Panc1 (cell line): ENCODE measurements around the gene MYO1E. TPM values are rescaled to one million over a fixed set of nuclear protein-coding genes. Genes with fewer than 3 reads are reported as not detected.

ENCODE experiments used
- ATAC-seq: fragments of 200-7000 bp; cut with Tn5 transposase; 2 replicates; pipeline ENCODE4 v1.9.1; 2020; ENCODE audit warnings: mild to moderate bottlenecking, moderate library complexity
- BruUV-seq: library from RNA; stranded (reverse); fragments of 400-500 nt; replicated peaks from 2 replicates; lab custom pipeline; 2021; lab: Mats Ljungman, UMichigan
- CTCF ChIA-PET: fragments of 300-600 bp; sonication (Branson Sonifier 250); formaldehyde crosslinking; loops from one replicate; lab custom pipeline; 2022; ENCODE audit warnings: antibody characterized with exemption; lab: Charles Lee
- POLR2A ChIA-PET: fragments of 300-600 bp; sonication (Branson Sonifier 250); formaldehyde crosslinking; loops from one replicate; lab custom pipeline; 2022; ENCODE audit warnings: antibody characterized with exemption; lab: Charles Lee
- DNase-seq: peaks from one replicate; pipeline ENCODE4 v3.0.0-alpha.2; 2010; ENCODE audit warnings: low read depth, low spot score
- H3K27ac ChIP-seq: 2 replicates; pipeline ENCODE4 v1.5.1; 2011; ENCODE audit warnings: mild to moderate bottlenecking, low read length, inconsistent platforms
- H3K27me3 ChIP-seq: fragments of 200-500 bp; sonication (Bioruptor generic); 2 replicates; pipeline ENCODE4 v1.6.0; 2014; ENCODE audit warnings: low read length, inconsistent platforms; ENCODE audit not compliant: control insufficient read depth, insufficient read depth
- H3K36me3 ChIP-seq: fragments of 200-500 bp; sonication (Bioruptor generic); 2 replicates; pipeline ENCODE4 v1.5.1; 2014; ENCODE audit warnings: inconsistent platforms, mild to moderate bottlenecking, low read length, moderate library complexity; ENCODE audit not compliant: control insufficient read depth, insufficient read depth
- H3K4me1 ChIP-seq: 2 replicates; pipeline ENCODE4 v1.5.1; 2011; ENCODE audit warnings: inconsistent platforms, mild to moderate bottlenecking, low read length, moderate library complexity; ENCODE audit not compliant: control insufficient read depth, insufficient read depth
- H3K4me3 ChIP-seq, 2 experiments: 2 replicates each; pipeline ENCODE4 v1.5.1; 2011 to 2012; ENCODE audit warnings: low read depth in 2 of 2, low read length in 2 of 2, mild to moderate bottlenecking in 2 of 2, inconsistent platforms in 1 of 2, moderate library complexity in 1 of 2
- H3K9me3 ChIP-seq: fragments of 200-500 bp; sonication (Bioruptor generic); 2 replicates; pipeline ENCODE4 v1.5.1; 2014; ENCODE audit warnings: low read depth, mild to moderate bottlenecking, inconsistent platforms, low read length, moderate library complexity; ENCODE audit not compliant: control insufficient read depth, insufficient read depth
- POLR2AphosphoS5 ChIP-seq: IDR thresholded peaks from 2 replicates; pipeline ENCODE4 v1.6.1; 2012; ENCODE audit warnings: mild to moderate bottlenecking, low read depth, low read length, moderate library complexity
- REST ChIP-seq, 2 experiments: IDR thresholded peaks; 2 replicates each; pipeline ENCODE4 v1.6.1; 2011 to 2012; ENCODE audit warnings: low read depth in 2 of 2, control low read depth in 1 of 2, low read length in 1 of 2, mild to moderate bottlenecking in 1 of 2, moderate library complexity in 1 of 2; ENCODE audit not compliant: insufficient read depth in 1 of 2
- SIN3A ChIP-seq: IDR thresholded peaks from 2 replicates; pipeline ENCODE4 v1.6.1; 2012; ENCODE audit warnings: low read depth, mild to moderate bottlenecking, low read length, moderate library complexity, borderline replicate concordance; ENCODE audit not compliant: insufficient read depth
- TCF7L2 ChIP-seq: IDR thresholded peaks from 2 replicates; pipeline ENCODE4 v1.6.1; 2011; ENCODE audit warnings: mild to moderate bottlenecking, low read depth, low read length, inconsistent platforms
- in situ Hi-C: cut with HindIII; loops from 2 replicates; pipeline ENCODE4 v1.10.0; 2016; ENCODE audit warnings: low sequenced_read_pairs, low pct_unique_long_range_greater_than_20kb
- intact Hi-C: fragments of 100-400 bp; cut with micrococcal nuclease; formaldehyde crosslinking; loops from one replicate; pipeline ENCODE4 v1.10.0; 2022; ENCODE audit not compliant: unreplicated experiment
- total RNA-seq: library from RNA; stranded (reverse); gene quantifications from one replicate; pipeline ENCODE4 v1.2.1, GENCODE V29; 2021; ENCODE audit not compliant: unreplicated experiment
- TF ChIP-seq, protein P1 (sequence below): fragments of 450-650 bp; IDR thresholded peaks from 2 replicates; pipeline ENCODE4 v1.5.1; 2017; ENCODE audit warnings: mild to moderate bottlenecking

MYO1E gene
- total RNA-seq, 1 experiment from 2014 or later = 161 TPM

DNA sequence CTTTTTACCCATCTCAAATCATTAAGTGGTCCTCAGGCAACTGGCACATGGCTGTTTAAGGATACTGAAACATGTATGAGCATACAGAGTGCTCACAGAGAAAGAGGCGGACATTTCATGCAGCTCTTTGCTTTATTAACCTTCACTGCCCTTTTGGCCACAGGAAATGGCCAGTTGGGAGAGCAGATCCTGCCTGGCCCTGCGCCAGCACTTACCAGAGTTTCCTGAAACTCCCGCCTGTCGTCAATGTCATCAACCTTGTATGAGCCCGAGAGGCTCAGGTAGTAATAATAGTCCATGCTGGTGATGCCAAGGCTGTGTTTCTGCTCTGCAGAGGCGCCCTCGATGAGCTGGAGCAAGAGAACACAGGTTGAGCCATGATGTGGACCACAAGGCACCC is 148.2 kb downstream of the MYO1E start:
- Histone ChIP-seq H3K36me3 (peaks cover 8% of the 10 kb centered on the region; the same call in 1 of the 2 replicates), H3K9me3 (no peaks in the 10 kb centered on the region), H3K27ac (no peak overlapping the region), H3K4me1 (no peaks in the 10 kb centered on the region), H3K4me3 (no peak overlapping the region), H3K27me3 (no peaks in the 10 kb centered on the region)
- TF ChIP-seq, protein P1, sequence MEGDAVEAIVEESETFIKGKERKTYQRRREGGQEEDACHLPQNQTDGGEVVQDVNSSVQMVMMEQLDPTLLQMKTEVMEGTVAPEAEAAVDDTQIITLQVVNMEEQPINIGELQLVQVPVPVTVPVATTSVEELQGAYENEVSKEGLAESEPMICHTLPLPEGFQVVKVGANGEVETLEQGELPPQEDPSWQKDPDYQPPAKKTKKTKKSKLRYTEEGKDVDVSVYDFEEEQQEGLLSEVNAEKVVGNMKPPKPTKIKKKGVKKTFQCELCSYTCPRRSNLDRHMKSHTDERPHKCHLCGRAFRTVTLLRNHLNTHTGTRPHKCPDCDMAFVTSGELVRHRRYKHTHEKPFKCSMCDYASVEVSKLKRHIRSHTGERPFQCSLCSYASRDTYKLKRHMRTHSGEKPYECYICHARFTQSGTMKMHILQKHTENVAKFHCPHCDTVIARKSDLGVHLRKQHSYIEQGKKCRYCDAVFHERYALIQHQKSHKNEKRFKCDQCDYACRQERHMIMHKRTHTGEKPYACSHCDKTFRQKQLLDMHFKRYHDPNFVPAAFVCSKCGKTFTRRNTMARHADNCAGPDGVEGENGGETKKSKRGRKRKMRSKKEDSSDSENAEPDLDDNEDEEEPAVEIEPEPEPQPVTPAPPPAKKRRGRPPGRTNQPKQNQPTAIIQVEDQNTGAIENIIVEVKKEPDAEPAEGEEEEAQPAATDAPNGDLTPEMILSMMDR = no peak
- TF ChIP-seq TCF7L2 (no peak), POLR2AphosphoS5 (no peak)
- no TSS peak for BruUV-seq
- ATAC-seq (no peak), DNase-seq (no peak)
- intact Hi-C loops = no loop called here
- ChIA-PET POLR2A (no interaction called here), CTCF (no interaction called here)
- in situ Hi-C loops = no loop called here

GRCh38 chr15:59223736-59224135 is 148.9 kb downstream of the MYO1E start:
- Histone ChIP-seq H3K4me3 (no peak overlapping the region), H3K4me1 (no peaks in the 10 kb centered on the region), H3K36me3 (peaks cover 8% of the 10 kb centered on the region; the same call in 1 of the 2 replicates), H3K9me3 (no peaks in the 10 kb centered on the region), H3K27ac (no peak overlapping the region), H3K27me3 (no peaks in the 10 kb centered on the region)
- POLR2A ChIA-PET = no interaction called here
- TF ChIP-seq, protein P1 = no peak
- TF ChIP-seq POLR2AphosphoS5 (no peak), REST (IDR thresholded peaks at IDR 0.05; ENCODE audit: insufficient read depth in 1 of 2, low read depth in 2 of 2, low read length in 1 of 2) (no peak), SIN3A (no peak), TCF7L2 (no peak)
- CTCF ChIA-PET = no interaction called here
- DNase-seq (no peak), ATAC-seq (no peak)
- intact Hi-C loops (no loop called here), in situ Hi-C loops (no loop called here)
- no TSS peak for BruUV-seq
